HCT116 (cell line): Measurements from ENCODE around the gene RGL4. TPM values are rescaled to one million over a fixed set of nuclear protein-coding genes. Genes with fewer than 3 reads are reported as not detected.
"Not testable (repeated sequence)": the region's sequence is repeated elsewhere in the genome, so short reads cannot be mapped to it uniquely, and the experiment has no call there.

Source experiments
- ATAC-seq: fragments of 200-7000 bp; cut with Tn5 transposase; 2 replicates; pipeline ENCODE4 v1.9.1; 2020; ENCODE audit warnings: mild to moderate bottlenecking, moderate library complexity
- BruUV-seq: library from RNA; stranded (reverse); fragments of 400-500 nt; replicated peaks from 2 replicates; lab custom pipeline; 2021; lab: Mats Ljungman, UMichigan
- CTCF ChIA-PET: fragments of 300-600 bp; sonication (Branson Sonifier 250); formaldehyde crosslinking; loops from one replicate; lab custom pipeline; 2021; ENCODE audit warnings: antibody characterized with exemption; lab: Charles Lee
- POLR2A ChIA-PET: fragments of 300-600, 350-600 bp; sonication (Branson Sonifier 250); formaldehyde crosslinking; loops from one replicate; lab custom pipeline; 2021; ENCODE audit warnings: antibody characterized with exemption; lab: Charles Lee
- RAD21 ChIA-PET, 2 experiments: fragments of 300-600 bp; sonication (Branson Sonifier 250); formaldehyde crosslinking; loops; one replicate each; lab custom pipeline; 2023; ENCODE audit warnings: low total read pairs in 2 of 2; ENCODE audit not compliant: uncharacterized antibody in 2 of 2, unreplicated experiment in 2 of 2, low non-redundant PET in 1 of 2; lab: Charles Lee
- DNase-seq: peaks from one replicate; pipeline ENCODE4 v3.0.0-alpha.2; 2010; ENCODE audit warnings: low read depth, low spot score
- H2AFZ ChIP-seq: fragments of 200-600 bp; shearing (Covaris generic), sonication (generic); 2 replicates; pipeline ENCODE4 v1.6.1; 2017; ENCODE audit warnings: low read depth, mixed run types, mixed read lengths, antibody characterized with exemption, low read length; ENCODE audit not compliant: poor library complexity, severe bottlenecking
- H3K27ac ChIP-seq: 2 replicates; pipeline ENCODE4 v1.5.1; 2012; ENCODE audit warnings: low read depth, low read length
- H3K27me3 ChIP-seq: fragments of 200-600 bp; sonication (generic); 2 replicates; pipeline ENCODE4 v1.6.1; 2016; ENCODE audit warnings: mixed run types, low read length, mixed read lengths; ENCODE audit not compliant: insufficient read depth
- H3K36me3 ChIP-seq, 2 experiments: fragments of 200-500 bp in 1 of 2; fragments of 200-600 bp in 1 of 2; sonication (Bioruptor generic) in 1 of 2; sonication (generic) in 1 of 2; 2 replicates each; pipeline versions ENCODE4 v1.5.1 to v1.6.1; 2014 to 2016; ENCODE audit warnings: low read length in 2 of 2, inconsistent platforms in 1 of 2, mixed read lengths in 1 of 2, mixed run types in 1 of 2; ENCODE audit not compliant: insufficient read depth in 2 of 2, control insufficient read depth in 1 of 2
- H3K4me1 ChIP-seq, 2 experiments: fragments of 200-600 bp in 1 of 2; sonication (generic) in 1 of 2; 2 replicates each; pipeline versions ENCODE4 v1.5.1 to v1.6.1; 2012 to 2017; ENCODE audit warnings: low read length in 2 of 2, inconsistent platforms in 1 of 2, mild to moderate bottlenecking in 1 of 2, mixed read lengths in 1 of 2, mixed run types in 1 of 2, moderate library complexity in 1 of 2; ENCODE audit not compliant: insufficient read depth in 2 of 2, control insufficient read depth in 1 of 2
- H3K4me2 ChIP-seq: fragments of 200-600 bp; sonication (generic); 2 replicates; pipeline ENCODE4 v1.6.1; 2017; ENCODE audit warnings: mixed run types, low read length, mixed read lengths
- H3K4me3 ChIP-seq, 2 experiments: fragments of 200-600 bp in 1 of 2; sonication (generic) in 1 of 2; replicated peaks in 1 of 2; 2 replicates each; pipeline ENCODE4 v1.5.1; 2011 to 2016; ENCODE audit warnings: low read length in 2 of 2, control low read depth in 1 of 2, low read depth in 1 of 2, mild to moderate bottlenecking in 1 of 2, mixed read lengths in 1 of 2, mixed run types in 1 of 2
- H3K79me2 ChIP-seq: fragments of 200-600 bp; sonication (generic); 2 replicates; pipeline ENCODE4 v1.6.1; 2017; ENCODE audit warnings: mild to moderate bottlenecking, mixed run types, low read length, moderate library complexity, mixed read lengths; ENCODE audit not compliant: insufficient read depth
- H3K9ac ChIP-seq: fragments of 200-600 bp; sonication (generic); 2 replicates; pipeline ENCODE4 v1.6.1; 2016; ENCODE audit warnings: low read length, mixed read lengths
- H3K9me2 ChIP-seq: fragments of 200-600 bp; sonication (generic), shearing (Covaris generic); 2 replicates; pipeline ENCODE4 v1.6.1; 2017; ENCODE audit warnings: mixed run types, mild to moderate bottlenecking, moderate library complexity; ENCODE audit not compliant: insufficient read depth
- H3K9me3 ChIP-seq, 2 experiments: fragments of 200-500 bp in 1 of 2; fragments of 200-600 bp in 1 of 2; sonication (Bioruptor generic) in 1 of 2; sonication (generic) in 1 of 2; 2 replicates each; pipeline ENCODE4 v1.6.1; 2014 to 2017; ENCODE audit warnings: low read length in 2 of 2, mixed read lengths in 2 of 2, inconsistent platforms in 1 of 2, low read depth in 1 of 2, mild to moderate bottlenecking in 1 of 2, mixed run types in 1 of 2, moderate library complexity in 1 of 2; ENCODE audit not compliant: control insufficient read depth in 1 of 2, insufficient read depth in 1 of 2
- H4K20me1 ChIP-seq: fragments of 200-600 bp; sonication (generic), shearing (Covaris generic); 2 replicates; pipeline ENCODE4 v1.6.1; 2017; ENCODE audit warnings: mixed run types, mild to moderate bottlenecking, moderate library complexity; ENCODE audit not compliant: insufficient read depth
- CBX3 ChIP-seq: IDR thresholded peaks from 2 replicates; pipeline ENCODE4 v1.6.1; 2012; ENCODE audit warnings: low read depth
- FOSL1 ChIP-seq: IDR thresholded peaks from 2 replicates; pipeline ENCODE4 v1.6.1; 2012; ENCODE audit warnings: low read depth
- POLR2A ChIP-seq: IDR thresholded peaks from 2 replicates; pipeline ENCODE4 v1.7.0; 2011; ENCODE audit warnings: borderline replicate concordance; ENCODE audit not compliant: insufficient read depth, insufficient read length; ENCODE audit errors: extremely low read depth
- RAD21 ChIP-seq: IDR thresholded peaks from 2 replicates; pipeline ENCODE4 v1.6.1; 2012; ENCODE audit warnings: low read depth, mild to moderate bottlenecking
- REST ChIP-seq: IDR thresholded peaks from 2 replicates; pipeline ENCODE4 v1.6.1; 2012; ENCODE audit warnings: low read depth
- SP1 ChIP-seq: IDR thresholded peaks from 2 replicates; pipeline ENCODE4 v1.6.1; 2012; ENCODE audit warnings: low read depth
- TCF7L2 ChIP-seq: IDR thresholded peaks from 2 replicates; pipeline ENCODE4 v1.7.0; 2011; ENCODE audit warnings: borderline replicate concordance, inconsistent platforms; ENCODE audit not compliant: insufficient read depth, insufficient read length; ENCODE audit errors: extremely low read depth
- ZFX ChIP-seq: fragments of 450-650 bp; IDR thresholded peaks from 2 replicates; pipeline ENCODE4 v1.6.1; 2017
- intact Hi-C: fragments of 100-400 bp; cut with micrococcal nuclease; formaldehyde crosslinking; loops from 2 replicates; pipeline ENCODE4 v1.10.0; 2022
- total RNA-seq: library from RNA; stranded (reverse); gene quantifications from one replicate; pipeline ENCODE4 v1.2.1, GENCODE V29; 2021; ENCODE audit not compliant: unreplicated experiment
- TF ChIP-seq, protein P1 (sequence below): IDR thresholded peaks from 2 replicates; pipeline ENCODE4 v1.6.1; 2012

RGL4 gene
- total RNA-seq, 1 experiment from 2014 or later: not detected

DNA sequence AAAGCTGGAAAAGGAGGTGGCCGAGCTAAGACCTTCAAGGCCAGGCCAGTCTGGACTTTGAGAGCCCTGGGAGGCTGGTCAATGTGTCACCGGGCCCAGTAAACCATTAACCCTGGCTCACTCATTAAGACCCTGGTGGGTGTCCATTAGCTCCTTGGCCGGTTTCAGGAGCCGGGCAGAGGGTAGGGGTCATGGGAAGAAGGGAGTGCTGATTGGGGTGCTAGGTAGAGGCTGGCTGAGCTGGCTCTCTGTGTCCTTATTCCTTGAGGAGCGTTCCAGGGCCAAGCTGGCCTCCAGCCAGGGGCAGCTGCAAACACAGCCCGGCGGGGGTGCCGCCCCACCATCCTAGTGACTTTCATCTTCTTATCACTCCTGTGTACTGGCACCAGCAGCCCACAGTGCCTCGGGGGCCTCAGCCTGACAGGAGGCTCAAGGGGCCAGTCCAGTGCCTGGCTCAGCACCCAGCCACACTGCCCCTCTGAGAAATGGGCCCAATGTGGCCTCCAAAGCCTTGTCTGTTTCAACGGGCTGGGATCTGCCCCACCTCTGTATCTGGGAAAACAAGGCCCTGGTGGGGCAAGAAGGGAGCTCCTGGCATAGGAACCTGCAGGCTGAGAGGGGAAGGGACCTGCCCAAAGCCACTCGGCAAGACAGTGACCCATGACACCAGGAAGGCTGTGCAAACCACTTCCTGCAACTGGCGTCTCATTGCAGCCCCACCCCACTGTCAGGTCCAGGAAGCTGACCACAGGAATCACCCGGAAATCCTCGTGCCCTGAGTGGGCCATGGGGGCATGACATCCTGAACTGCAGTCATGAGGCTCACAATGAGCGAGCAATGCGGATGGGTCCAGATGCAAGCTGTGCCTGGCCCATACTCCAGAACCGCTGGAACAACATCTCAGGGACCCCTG, 15.1 kb upstream of the RGL4 start:
- ATAC-seq (no peak), DNase-seq (no peak)
- H3K9me3 ChIP-seq: no peaks in the 10 kb centered on the region
- no peaks in the 10 kb centered on the region for H3K9me2 ChIP-seq
- no peak overlapping the region for H3K4me3 ChIP-seq
- no peaks in the 10 kb centered on the region for H3K36me3 ChIP-seq
- ChIA-PET RAD21 (no interaction called here), CTCF (no interaction called here), POLR2A (no interaction called here)
- H3K4me1 ChIP-seq: no peaks in the 10 kb centered on the region
- intact Hi-C loops: no loop called here
- TF ChIP-seq, protein P1, sequence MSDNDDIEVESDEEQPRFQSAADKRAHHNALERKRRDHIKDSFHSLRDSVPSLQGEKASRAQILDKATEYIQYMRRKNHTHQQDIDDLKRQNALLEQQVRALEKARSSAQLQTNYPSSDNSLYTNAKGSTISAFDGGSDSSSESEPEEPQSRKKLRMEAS: no peak
- TF ChIP-seq SP1: no peak
- TF ChIP-seq TCF7L2: no peak
- no peak for TF ChIP-seq ZFX
- TF ChIP-seq POLR2A: no peak
- TF ChIP-seq RAD21: no peak
- no peak for TF ChIP-seq FOSL1
- TF ChIP-seq REST: no peak
- no peak for TF ChIP-seq CBX3
- no peaks in the 10 kb centered on the region for H3K79me2 ChIP-seq
- no peak overlapping the region for H3K4me2 ChIP-seq
- no peak overlapping the region for H3K27ac ChIP-seq
- H2AFZ ChIP-seq: no peak overlapping the region
- BruUV-seq: no TSS peak
- no peaks in the 10 kb centered on the region for H4K20me1 ChIP-seq
- H3K9ac ChIP-seq: no peak overlapping the region
- H3K27me3 ChIP-seq: no peaks in the 10 kb centered on the region

- ATAC-seq, H3K27ac ChIP-seq, H3K4me2 ChIP-seq, H3K36me3 ChIP-seq, H3K9ac ChIP-seq, H3K4me1 ChIP-seq, DNase-seq, RAD21 ChIA-PET, H3K4me3 ChIP-seq, H3K9me3 ChIP-seq, H3K79me2 ChIP-seq, H4K20me1 ChIP-seq, BruUV-seq, POLR2A ChIA-PET, intact Hi-C loops, H3K27me3 ChIP-seq, H2AFZ ChIP-seq, H3K9me2 ChIP-seq, CTCF ChIA-PET: not testable (repeated sequence)
Measured at GRCh38 chr22:23676841-23677700, 13.7 kb upstream of the RGL4 start.
